Mesenteric fat pad (tissue), 1 donor: ENCODE results near the gene ZRANB1. TPM values are rescaled to one million over a fixed set of nuclear protein-coding genes. Genes with fewer than 3 reads are reported as not detected.

Experiments
- DNase-seq: peaks from one replicate; pipeline ENCODE4 v3.0.0-alpha.2; 2020; ENCODE audit warnings: low spot score
- total RNA-seq: library from RNA; stranded (reverse); fragmentation: NEBNext Ultra II Directional; extraction: Animal tissue kit (Norgen Biotek cat#: 25700); gene quantifications from one replicate; pipeline ENCODE4 v1.2.1, GENCODE V29; 2021
- donor health status: DM: yes; HTN: yes; CAD: no.

ZRANB1 gene
- total RNA-seq, 1 donor from 2014 or later: 28.0 TPM

DNA sequence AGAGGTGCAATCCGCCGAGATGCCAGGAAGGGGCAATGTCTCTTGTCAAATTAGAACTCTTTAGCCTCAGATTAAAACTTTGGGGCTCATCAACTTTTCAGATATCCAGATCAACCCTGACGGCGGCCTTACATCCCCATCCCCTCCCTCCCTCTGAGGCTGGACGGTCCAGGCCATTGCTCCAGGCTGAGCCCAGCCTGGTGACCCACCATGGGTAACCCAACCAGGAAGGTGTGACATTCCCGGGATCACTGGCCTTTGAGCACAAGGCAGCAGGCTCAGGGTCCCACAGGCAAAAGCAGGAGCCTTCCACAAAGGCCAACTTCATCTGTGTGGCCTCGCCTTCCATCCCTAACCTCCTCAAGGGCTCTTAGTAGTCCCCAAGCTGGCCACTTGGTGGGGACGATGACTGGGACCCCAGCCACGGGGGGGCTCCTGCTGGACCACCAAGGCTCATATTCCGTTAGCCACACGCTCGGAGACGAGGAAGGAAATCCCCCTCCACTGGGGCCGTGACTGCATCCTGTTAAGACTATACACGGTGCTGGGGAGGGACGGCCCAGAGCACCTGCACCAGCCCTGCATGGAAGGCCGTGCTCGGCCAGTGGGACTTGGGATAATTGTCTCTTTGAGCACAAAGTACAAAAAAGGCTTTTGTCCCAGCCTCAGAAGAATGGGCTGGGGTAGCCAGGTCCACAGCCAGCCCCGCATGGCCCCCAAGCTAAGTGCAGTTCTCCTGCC is 62.8 kb downstream of the ZRANB1 start:
- DNase-seq: peak; percentile 69

DNA sequence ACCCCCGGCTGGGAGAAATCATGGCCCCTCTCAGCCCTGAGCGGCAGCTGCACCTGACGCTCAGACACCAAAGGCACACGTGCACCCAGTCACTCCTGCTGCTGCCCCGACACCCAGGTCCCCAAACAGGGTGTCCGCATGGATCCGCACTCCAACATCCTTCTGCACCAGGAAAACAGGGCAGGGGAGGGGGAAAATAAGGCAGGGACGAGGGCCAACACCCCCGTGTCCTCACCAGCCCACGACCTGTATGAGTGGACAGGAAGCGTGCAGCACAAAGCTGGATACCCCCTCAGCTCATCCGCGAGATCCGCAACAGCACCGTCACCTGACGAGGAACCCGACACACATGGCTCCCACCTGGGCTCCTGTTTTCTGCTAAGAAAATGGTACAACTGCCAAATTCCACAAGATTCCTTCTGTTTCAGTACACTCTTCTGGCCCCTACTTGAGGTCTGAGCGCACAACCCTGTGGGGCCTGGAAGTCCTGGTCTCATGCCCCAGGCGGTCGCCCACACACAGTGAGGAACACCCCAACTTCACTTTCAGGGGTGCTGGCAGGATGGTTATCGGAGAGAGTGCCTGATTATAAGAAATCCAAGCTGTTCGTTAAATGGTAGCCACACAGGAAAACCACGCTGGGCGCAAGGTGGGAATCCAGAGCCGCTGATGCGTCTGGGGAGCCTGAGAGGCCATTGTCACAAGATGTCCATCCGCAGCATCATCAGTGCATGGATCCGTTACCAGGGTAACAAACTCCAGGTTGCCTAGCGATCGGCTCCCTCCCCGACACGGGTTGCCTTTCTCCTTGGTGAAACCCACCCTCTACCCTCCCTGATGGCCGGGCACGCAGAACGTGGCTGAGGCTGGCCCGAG is 63.6 kb downstream of the ZRANB1 start:
- DNase-seq: peak; percentile 79

DNA sequence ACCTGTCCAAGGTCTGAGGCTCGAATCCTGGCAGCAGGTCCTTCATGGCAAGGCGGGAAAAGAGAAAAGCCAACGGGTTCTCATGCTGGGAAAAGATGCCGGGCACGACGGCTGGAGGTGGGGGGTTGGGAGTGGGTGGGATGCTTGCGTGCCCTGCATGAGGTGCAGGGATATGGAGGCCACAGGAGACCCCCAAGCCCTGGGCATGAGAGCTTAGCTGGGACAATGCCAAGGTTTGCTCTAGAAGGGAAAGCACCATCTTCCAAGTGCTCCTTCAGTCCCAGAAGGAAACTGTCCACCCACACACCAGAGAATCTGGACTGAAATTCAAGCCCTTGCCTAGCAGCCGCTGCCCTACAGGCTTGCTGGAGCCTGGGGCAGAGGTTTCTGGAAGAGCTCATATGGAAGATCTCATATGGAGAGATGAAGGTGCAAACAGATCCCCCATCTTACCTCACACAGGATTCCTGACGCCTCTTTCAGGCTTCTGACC is 64.3 kb downstream of the ZRANB1 start:
- peak; percentile 51 for DNase-seq

DNA sequence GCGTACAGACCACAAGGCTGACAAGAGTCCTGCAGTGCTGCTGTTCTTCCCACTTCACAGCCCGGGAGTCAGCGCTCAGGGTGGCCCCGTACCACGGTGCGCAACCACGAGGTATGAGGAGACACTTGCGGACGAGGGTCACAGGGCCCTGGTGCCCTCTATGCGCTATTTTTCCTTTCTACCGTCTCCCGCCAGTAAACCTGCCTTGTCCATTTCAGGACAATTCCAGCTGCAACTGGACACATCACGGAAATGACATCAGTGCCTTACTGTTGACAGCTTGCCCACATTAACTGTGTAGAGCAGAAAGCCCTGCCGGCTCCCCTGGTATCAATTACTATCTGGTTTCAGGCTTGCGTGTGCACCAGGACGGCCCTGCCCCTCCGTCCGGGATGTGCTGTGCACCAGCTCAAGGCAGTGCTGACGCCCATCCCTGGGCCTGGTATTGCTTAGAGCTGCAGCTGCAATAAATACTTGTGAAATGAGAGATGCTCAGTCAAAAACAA is 65.1 kb downstream of the ZRANB1 start:
- peak; percentile 60 for DNase-seq

DNA sequence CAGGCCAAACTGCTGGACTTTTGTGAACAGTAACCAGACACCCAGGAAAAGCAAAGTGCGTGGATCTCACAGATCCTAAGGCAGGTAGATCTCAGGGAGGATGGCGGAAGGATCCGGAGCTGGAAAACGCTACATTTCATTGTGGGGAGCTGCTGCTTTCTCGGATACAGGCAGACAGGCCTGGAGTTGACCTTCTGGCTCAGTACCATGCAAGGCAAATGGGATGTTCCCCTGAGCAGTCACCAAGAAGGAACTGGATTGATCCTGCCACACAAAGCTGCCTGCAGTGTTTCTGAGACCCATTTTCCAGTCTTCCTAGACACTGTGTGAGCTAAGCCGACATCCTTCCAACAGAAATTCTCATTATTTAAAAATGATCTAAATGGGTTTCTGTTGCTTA is 65.5 kb downstream of the ZRANB1 start:
- DNase-seq: peak; percentile 73

DNA sequence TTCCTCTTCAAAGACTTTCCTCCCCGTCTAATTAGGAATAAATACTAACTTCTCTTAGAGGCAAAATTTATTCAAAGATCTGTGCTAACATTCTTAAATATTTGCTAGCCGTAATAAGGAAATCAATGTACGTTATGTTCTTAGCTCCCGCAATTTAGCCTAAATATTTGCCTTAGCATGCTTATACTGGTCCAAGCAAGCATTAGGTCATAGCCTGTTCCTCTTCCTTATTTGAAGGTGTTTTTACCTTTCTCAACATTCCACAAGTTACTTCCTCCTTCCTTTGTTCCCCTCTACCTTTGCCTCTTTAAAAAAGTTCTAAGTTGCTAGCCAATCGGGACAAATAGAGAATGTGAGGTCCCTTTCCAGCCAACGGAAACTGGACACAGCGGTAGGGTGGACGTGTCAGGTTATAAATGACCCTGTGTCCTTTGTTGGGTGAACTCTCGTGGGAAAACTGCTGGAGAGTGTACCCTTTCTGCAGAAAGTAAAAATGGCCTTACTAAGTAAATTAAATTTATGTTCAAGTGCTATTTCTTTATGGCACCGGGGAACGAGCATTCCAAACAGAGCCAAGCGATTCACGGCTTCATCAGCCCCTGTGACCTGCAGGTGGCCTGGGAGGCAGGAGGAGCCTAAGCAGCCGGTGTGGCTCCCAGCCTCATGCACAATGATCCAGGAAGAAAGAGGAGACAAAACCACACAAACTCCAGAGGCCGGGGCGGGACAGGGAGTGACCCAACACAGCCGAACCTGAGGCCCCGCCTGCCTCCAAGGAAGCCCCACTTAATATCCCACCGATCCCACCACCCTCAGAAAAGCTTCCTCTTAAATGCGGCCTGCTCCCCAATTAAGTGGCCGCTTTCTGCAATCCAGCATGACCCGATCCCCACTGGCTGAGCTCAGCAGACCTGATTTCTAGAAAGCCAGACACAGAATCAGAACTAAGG is 67.0 kb downstream of the ZRANB1 start:
- no peak for DNase-seq

DNA sequence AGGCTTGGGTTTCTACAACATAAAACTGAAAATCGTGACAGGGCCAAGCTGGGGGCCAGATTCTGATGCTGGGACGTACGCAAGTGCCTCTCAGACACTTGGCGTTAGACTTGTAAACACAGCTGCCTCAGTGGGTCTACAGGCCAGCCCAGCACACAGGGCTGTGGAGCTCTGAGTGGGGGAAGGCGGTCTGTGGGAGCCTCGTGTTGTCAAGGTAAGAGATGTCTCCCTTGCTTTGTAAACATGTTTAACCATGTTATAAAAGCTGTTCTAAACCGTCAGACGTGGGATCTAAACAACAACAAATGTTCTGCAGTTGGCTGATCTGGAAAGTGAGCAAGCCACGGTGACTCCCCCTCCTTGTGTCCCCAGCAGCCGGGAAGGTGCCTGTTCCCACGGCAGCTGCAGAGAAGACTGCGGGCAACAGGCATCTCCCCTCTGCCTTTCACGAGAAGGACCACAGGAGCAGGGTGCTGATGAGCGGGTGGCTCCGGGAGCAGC is 67.8 kb downstream of the ZRANB1 start:
- DNase-seq: no peak

DNA sequence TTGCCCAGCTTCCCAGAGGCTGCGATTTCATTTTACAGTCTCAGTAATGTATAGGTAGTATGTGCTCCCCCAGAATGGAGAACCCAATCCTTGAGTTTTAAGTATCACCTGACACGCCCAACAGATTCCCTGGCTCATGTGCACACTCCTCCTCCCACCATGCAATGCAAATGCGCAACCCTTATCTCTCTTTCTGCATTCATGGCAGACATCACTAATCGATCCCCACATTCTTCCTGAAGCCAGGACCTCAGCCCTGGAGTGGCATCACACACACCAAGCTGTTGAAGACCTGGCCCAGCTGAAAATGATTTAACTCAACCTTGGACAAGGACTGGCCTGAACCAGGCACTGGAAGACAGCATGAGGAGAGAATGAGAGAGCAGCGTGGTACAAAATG is 68.4 kb downstream of the ZRANB1 start:
- DNase-seq: no peak

DNA sequence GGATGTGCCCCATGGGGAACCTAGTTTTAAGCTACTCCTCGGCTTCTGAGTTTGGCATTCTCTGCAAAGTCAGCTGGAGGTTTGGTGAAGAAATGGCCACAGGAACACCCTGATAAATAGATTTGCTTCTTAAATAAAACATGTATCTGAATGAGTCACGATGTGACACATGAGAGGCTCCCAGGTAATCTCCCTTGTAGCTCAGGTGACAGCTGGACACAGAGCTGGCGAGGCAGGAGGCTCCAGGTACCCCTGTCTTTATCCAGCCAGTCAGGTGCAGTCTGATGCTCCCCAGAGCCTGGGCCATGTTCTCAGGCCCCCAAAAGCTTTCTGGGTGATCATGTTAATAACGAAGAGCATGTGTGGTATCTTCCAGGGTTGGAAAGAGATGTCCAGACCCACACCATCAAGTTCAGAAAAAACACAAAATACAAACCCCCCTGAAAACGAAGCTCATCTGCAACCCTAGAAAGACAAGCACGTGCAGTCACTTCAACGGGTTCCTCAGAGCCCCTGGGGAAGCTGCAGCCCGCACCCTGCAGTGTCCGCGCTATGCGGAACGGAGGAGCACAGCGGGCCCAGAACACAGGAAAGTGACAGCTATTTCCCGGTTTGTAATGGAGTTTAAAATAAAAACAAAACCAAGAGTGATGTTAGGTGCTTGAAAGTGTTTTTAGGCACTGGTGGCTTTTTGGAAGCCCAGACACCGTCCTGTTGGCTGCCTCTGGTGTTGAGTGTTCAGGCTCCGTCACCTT is 69.4 kb downstream of the ZRANB1 start:
- no peak for DNase-seq

DNA sequence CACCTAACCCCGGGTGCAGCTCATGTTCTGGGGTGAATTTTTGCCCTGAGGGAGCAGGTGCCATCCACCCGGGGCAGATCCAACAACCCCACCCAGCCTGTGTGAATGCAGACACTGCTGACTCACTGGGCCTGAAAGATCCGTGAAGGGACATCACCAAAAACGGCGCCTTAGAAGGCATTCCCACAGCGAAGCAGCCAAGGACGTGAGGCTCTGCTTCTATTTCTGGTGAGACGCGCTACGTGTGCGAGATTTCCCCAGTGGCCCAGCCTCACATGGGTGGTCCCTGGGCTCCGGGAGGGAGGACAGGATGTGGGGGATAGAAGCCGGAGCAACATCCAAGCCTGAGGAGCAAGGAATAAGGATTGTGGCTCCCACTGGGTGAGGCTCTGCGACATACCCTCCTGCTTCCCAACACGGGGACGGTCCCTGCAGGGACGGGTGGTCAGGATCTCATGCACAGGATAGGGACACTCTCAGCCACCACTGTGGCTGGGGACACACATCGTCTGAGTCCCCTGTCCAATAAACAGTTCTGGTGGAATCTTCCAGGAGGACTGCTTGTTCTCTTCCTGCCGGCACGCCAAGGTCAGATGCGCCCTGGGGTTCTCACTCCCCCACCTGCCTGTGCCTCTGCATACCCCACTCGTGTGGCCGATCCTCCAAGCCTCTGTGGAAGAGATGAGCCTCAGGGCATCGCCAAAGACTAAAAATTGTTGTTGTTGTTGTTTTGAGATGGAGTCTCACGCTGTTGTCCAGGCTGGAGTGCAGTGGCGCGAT is 70.2 kb downstream of the ZRANB1 start:
- DNase-seq: no peak

DNA sequence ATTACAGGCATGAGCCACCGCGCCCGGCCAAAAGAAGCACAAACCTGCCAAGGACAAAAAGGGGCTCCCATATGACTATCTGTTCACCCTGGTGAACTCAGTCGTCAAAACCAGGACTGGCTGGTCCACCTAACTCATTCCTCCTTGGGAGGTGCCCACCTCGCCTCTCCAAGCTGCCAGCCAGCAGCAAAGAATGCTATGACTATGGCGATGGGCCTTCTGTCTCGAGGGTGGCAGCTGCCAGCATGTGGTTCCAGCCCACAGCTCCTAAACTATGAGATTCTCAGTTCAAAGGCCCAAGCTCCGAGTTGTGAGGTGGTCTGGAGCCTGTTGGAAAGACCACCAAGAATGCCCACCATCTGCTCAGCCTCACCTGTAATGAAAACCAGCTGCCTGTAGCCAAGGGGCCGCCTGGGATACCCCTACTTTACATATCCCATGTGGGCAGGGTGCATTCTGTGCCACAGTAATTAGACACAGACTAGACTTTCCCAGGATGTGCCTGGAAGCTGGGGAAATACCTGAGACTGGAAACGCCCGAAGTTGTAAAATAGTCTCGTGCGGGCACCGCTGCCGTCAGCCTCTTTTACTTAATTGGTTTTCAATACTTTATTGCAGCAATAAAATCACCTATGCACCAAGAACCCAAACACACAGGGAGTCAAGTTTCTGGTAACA is 71.1 kb downstream of the ZRANB1 start:
- DNase-seq: no peak

DNA sequence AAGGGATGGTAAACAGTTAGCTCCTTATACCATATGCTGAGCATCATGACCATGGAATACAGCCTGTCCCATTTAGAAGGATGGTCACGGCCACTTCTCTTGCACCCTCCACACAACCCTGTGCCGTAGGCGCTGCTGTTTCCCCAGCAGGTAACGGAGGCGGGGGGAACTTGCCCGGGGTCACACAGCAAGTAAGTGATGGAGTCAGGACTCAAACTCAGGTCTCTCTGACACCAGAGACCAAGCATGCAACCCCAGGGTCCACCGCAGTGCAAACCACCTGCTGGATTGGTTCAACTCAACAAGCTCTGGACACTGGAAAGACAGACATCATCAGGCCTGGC is 71.6 kb downstream of the ZRANB1 start:
- no peak for DNase-seq

DNA sequence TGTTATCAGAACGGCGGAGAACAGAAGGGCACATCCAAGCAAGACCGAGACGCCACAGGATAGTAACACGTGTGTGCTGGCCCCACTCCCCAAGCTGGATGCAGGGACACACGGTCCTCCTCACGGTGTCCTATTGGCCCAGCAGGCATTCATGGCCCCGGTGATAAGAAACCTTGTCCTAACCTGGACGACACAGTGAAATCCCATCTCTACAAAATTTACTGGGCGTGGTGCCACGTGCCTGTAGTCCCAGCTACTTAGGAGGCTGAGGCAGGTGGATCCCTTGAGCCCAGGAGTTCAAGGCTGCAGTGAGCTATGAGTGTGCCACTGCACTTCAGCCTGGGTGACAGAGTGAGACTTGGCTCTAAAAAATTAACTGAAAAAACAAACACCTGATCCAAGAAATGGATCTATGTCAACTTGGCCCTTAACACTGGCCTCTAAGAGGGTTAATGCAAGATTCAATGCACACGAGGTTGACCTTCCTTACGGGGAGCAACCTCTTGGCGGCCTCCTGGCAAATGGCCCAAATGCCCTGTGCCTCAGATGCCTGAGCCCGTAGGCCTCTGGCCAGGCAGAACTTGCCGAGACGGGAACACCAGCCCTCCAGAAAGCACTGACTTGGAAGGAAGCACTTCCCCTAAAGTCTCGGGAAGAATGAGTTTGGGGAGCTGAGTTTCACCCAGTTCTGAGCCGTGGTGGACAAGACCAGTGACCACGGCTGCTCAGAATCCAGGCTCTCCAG is 72.3 kb downstream of the ZRANB1 start:
- no peak for DNase-seq

DNA sequence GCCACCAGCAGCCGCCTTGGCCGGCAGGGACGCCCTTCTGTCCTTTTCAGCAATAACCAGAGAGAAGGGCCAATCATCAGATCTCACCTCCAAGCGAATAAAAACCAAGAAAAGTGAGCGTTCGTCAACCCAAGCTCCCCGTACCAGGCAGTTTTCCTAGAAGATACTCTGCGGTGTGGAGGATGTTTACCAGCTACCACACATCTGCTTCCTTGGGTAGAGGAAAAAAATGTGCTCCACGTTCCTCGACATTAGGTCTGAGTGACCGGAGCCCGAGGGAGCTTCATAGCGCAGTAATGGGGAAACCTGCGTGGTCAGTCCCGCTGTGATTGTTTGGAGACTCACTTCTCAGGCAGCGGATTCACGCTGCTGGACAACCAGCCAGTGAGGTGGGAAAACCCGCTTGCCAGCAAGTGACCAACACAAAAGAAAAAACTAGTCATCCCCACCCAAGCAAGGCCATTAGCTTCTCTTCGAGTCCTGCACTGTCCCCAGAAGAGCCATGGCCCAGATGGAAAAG is 73.0 kb downstream of the ZRANB1 start:
- no peak for DNase-seq

DNA sequence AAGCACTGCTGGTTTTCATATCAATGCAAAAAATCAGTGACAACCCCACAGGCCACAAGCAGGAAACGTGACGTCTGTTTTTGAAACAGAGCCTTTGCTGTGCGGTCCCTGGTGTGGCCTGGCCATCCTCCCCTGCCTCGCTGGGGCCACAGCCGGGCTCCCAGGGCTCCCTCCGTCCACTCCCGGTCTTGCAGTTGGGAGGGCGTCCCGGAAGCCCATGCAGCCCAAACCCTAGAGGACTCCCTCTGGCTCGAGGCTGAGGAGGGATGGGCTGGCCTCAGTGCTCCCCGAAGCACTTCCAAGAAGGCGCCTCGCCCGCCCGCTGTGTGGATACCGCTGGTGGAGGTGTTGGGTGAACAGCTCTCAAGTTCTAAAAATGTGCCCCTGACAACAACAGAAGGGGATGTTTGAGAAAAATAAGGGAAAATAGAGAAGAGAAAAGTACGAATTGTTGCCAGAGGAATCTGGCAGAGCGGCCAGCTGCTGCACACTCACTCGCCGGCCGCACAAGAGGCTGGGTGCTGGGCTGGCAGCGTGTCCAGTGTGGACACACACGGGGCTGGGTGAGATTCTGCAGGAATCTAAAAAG is 73.5 kb downstream of the ZRANB1 start:
- DNase-seq: no peak

DNA sequence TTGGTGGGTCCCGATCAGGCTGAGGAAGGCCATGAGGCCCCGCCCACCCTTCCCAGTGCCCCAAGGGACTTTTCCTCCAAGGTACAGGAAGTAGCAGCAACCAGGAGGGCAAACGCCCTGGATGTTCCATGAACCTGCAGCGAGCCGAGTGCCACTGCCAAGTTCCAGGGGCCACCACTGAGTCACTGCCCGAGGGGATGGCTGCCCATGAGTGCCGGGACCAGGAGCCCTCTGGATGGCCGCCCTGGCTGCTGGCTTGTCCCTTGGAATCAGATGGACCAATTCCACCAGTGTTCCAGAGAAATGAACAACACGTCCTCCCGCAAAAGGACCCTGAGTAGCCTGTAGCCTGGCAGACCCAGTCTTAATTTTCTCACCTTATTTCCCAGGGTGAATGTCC is 74.2 kb downstream of the ZRANB1 start:
- no peak for DNase-seq

DNA sequence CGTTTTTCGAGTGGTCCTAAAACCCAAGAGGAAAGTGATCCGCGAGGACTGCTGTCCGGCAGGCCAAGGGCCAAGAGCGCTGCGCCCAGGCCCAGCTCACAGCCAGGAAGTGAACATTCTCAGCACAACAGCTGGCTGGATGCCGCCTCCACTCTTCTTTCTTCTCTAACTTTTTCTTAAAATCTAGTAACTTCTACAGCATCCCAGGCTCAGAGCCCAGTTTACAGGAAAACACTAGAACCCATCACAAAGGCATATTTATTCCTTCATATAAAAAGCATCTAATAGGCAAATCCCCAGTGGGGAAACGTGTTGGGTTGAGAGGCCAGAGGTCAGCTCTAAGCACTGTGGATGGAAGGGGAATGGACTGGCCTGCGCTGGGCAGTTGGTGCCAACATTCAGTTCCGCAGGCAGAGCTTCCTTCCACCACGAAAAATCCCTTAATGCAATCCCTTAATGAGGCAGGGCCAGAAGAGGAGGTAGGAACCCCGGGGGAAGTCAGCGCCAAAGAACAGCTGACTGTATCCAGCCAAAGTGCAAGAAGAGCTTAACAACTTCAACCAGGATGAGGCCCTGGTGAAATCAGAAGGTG is 74.8 kb downstream of the ZRANB1 start:
- no peak for DNase-seq
